NB4 (cell line): Measurements from ENCODE around the gene FBXL17.

Experiments used
- DNase-seq: peaks from one replicate; pipeline ENCODE4 v3.0.0; 2010; ENCODE audit warnings: low read depth
- H3K4me3 ChIP-seq: one replicate; pipeline ENCODE4 v1.5.1; 2011; ENCODE audit warnings: mild to moderate bottlenecking, low read depth, low read length, moderate library complexity
- CTCF ChIP-seq: IDR thresholded peaks from one replicate; pipeline ENCODE4 v1.5.1; 2012; ENCODE audit warnings: low read depth, low read length
- MAX ChIP-seq: IDR thresholded peaks from 2 replicates; pipeline ENCODE4 v1.6.1; 2011; ENCODE audit warnings: low read depth, low read length
- MYC ChIP-seq: IDR thresholded peaks from 2 replicates; pipeline ENCODE4 v1.6.1; 2011; ENCODE audit warnings: low read depth, low read length
- POLR2A ChIP-seq: IDR thresholded peaks from 2 replicates; pipeline ENCODE4 v1.6.1; 2011; ENCODE audit warnings: mild to moderate bottlenecking; ENCODE audit not compliant: insufficient read length; ENCODE audit errors: extremely low read depth

The FBXL17 gene

GRCh38 chr5:107941036-107941435, 440.9 kb downstream of the FBXL17 start:
- no peak for TF ChIP-seq MYC
- TF ChIP-seq CTCF = no peak
- no peak for TF ChIP-seq MAX
- no peak overlapping the region for H3K4me3 ChIP-seq
- DNase-seq = no peak

GRCh38 chr5:107937651-107938355, 444.1 kb downstream of the FBXL17 start:
- no peak overlapping the region for H3K4me3 ChIP-seq
- no peak for DNase-seq
- TF ChIP-seq POLR2A = no peak
- no peak for TF ChIP-seq MYC
- TF ChIP-seq MAX = no peak
- TF ChIP-seq CTCF = no peak

- H3K4me3 ChIP-seq = no peak overlapping the region
- TF ChIP-seq MYC = no peak
- DNase-seq = no peak
Measured at GRCh38 chr5:107937204-107937603, 444.7 kb downstream of the FBXL17 start.

GRCh38 chr5:107936515-107936914, 445.4 kb downstream of the FBXL17 start:
- DNase-seq = no peak
- no peak for TF ChIP-seq MAX
- TF ChIP-seq POLR2A = no peak
- TF ChIP-seq CTCF = no peak
- no peak for TF ChIP-seq MYC

GRCh38 chr5:107935645-107936044, 446.3 kb downstream of the FBXL17 start:
- TF ChIP-seq MAX (no peak), POLR2A (no peak), CTCF (no peak), MYC (no peak)
- DNase-seq = no peak
- no peak overlapping the region for H3K4me3 ChIP-seq

More at GRCh38 chr5:107936515-107936914, 445.4 kb downstream of the FBXL17 start:
- H3K4me3 ChIP-seq = no peak overlapping the region

GRCh38 chr5:107933326-107933725, 448.6 kb downstream of the FBXL17 start:
- H3K4me3 ChIP-seq = no peak overlapping the region
- TF ChIP-seq CTCF (no peak), MAX (no peak), MYC (no peak), POLR2A (no peak)
- no peak for DNase-seq
